ENCODE results near the gene C3orf52.
"Not testable (repeated sequence)": the region's sequence is repeated elsewhere in the genome, so short reads cannot be mapped to it uniquely, and the experiment has no call there.

C3orf52 gene

GRCh38 chr3:112086076-112086854 is at the start of gene C3orf52:
TSS of gene C3orf52 (plus strand) at chr3:112086389. CDS start at chr3:112086408, 19 bp downstream.
- peak; percentile 84 for DNase-seq

GRCh38 chr3:112037194-112037593 is 49.0 kb upstream of the C3orf52 start:
- DNase-seq = not testable (repeated sequence)

- peak; percentile 88 for DNase-seq
Observed at GRCh38 chr3:112038863-112039262, 47.3 kb upstream of the C3orf52 start.

GRCh38 chr3:112041321-112041720 is 44.9 kb upstream of the C3orf52 start:
- no peak for DNase-seq

GRCh38 chr3:112042842-112043280 is 43.3 kb upstream of the C3orf52 start:
- peak; percentile 36 for DNase-seq

GRCh38 chr3:112043621-112044201 is 42.5 kb upstream of the C3orf52 start:
- DNase-seq = peak; percentile 81

GRCh38 chr3:112046599-112046998 is 39.6 kb upstream of the C3orf52 start:
- peak; percentile 31 for DNase-seq

GRCh38 chr3:112047264-112047663 is 38.9 kb upstream of the C3orf52 start:
- DNase-seq = no peak

- DNase-seq = no peak
Observed at GRCh38 chr3:112048911-112049310, 37.3 kb upstream of the C3orf52 start.

GRCh38 chr3:112053229-112053628 is 33.0 kb upstream of the C3orf52 start:
- DNase-seq = no peak

- DNase-seq = peak; percentile 19
Observed at GRCh38 chr3:112056451-112056929, 29.7 kb upstream of the C3orf52 start.

- DNase-seq = no peak
Observed at GRCh38 chr3:112059497-112059896, 26.7 kb upstream of the C3orf52 start.

GRCh38 chr3:112061152-112061551 is 25.0 kb upstream of the C3orf52 start:
- peak; percentile 88 for DNase-seq

GRCh38 chr3:112072387-112073060 is 13.7 kb upstream of the C3orf52 start:
- not testable (repeated sequence) for DNase-seq

GRCh38 chr3:112074006-112074405 is 12.2 kb upstream of the C3orf52 start:
- DNase-seq = no peak

GRCh38 chr3:112074616-112075497 is 11.3 kb upstream of the C3orf52 start:
- peak; percentile 95 for DNase-seq

- DNase-seq = no peak
Observed at GRCh38 chr3:112078125-112079083, 7.8 kb upstream of the C3orf52 start.

- DNase-seq = no peak
Observed at GRCh38 chr3:112083239-112083638, 3.0 kb upstream of the C3orf52 start.

GRCh38 chr3:112084980-112085705 is 1.0 kb upstream of the C3orf52 start:
- no peak for DNase-seq

- no peak for DNase-seq
Observed at GRCh38 chr3:112085735-112086075, 484 bp upstream of the C3orf52 start.
